ENCODE results near the gene KRT33A. TPM values are rescaled to one million over a fixed set of nuclear protein-coding genes. Genes with fewer than 3 reads are reported as not detected.
"Not testable (repeated sequence)": the region's sequence is repeated elsewhere in the genome, so short reads cannot be mapped to it uniquely, and the experiment has no call there.

The KRT33A gene
- total RNA-seq, 1 donor from 2014 or later: not detected

GRCh38 chr17:41387670-41388069, 37.0 kb upstream of the KRT33A start:
- H3K9me3 Mint-ChIP-seq (ENCODE audit: low read depth): peaks cover 11% of the 10 kb centered on the region
- no peaks in the 10 kb centered on the region for H3K4me1 Mint-ChIP-seq (ENCODE audit: low read depth)
- H3K27me3 Mint-ChIP-seq (ENCODE audit: low read depth): no peaks in the 10 kb centered on the region
- no peak overlapping the region for H3K27ac Mint-ChIP-seq (ENCODE audit: unreplicated experiment)
- TF ChIP-seq CTCF (IDR thresholded peaks at IDR 0.05): no peak
- H3K4me3 Mint-ChIP-seq (ENCODE audit: unreplicated experiment): no peak overlapping the region
- H3K36me3 Mint-ChIP-seq (ENCODE audit: low read depth): peaks cover 2% of the 10 kb centered on the region
- DNase-seq (ENCODE audit: low spot score): no peak

GRCh38 chr17:41386227-41386626, 35.6 kb upstream of the KRT33A start:
- Mint-ChIP-seq H3K27ac (ENCODE audit: unreplicated experiment) (no peak overlapping the region), H3K36me3 (ENCODE audit: low read depth) (peaks cover 2% of the 10 kb centered on the region), H3K4me1 (ENCODE audit: low read depth) (no peaks in the 10 kb centered on the region), H3K9me3 (ENCODE audit: low read depth) (peaks cover 11% of the 10 kb centered on the region), H3K27me3 (ENCODE audit: low read depth) (no peaks in the 10 kb centered on the region), H3K4me3 (ENCODE audit: unreplicated experiment) (no peak overlapping the region)
- DNase-seq (ENCODE audit: low spot score): no peak
- TF ChIP-seq CTCF (IDR thresholded peaks at IDR 0.05): no peak

- DNase-seq (ENCODE audit: low spot score): no peak
- no peaks in the 10 kb centered on the region for H3K27me3 Mint-ChIP-seq (ENCODE audit: low read depth)
- H3K36me3 Mint-ChIP-seq (ENCODE audit: low read depth): peaks cover 2% of the 10 kb centered on the region
- H3K9me3 Mint-ChIP-seq (ENCODE audit: low read depth): peaks cover 11% of the 10 kb centered on the region
- no peak for TF ChIP-seq CTCF (IDR thresholded peaks at IDR 0.05)
- H3K4me3 Mint-ChIP-seq (ENCODE audit: unreplicated experiment): no peak overlapping the region
- peaks cover 5% of the 10 kb centered on the region for H3K4me1 Mint-ChIP-seq (ENCODE audit: low read depth)
- H3K27ac Mint-ChIP-seq (ENCODE audit: unreplicated experiment): no peak overlapping the region
Observed at GRCh38 chr17:41383690-41384089, 33.1 kb upstream of the KRT33A start.

GRCh38 chr17:41382394-41382793, 31.8 kb upstream of the KRT33A start:
- Mint-ChIP-seq H3K9me3 (ENCODE audit: low read depth) (peaks cover 11% of the 10 kb centered on the region), H3K27me3 (ENCODE audit: low read depth) (no peaks in the 10 kb centered on the region), H3K36me3 (ENCODE audit: low read depth) (peaks cover 2% of the 10 kb centered on the region), H3K27ac (ENCODE audit: unreplicated experiment) (no peak overlapping the region), H3K4me1 (ENCODE audit: low read depth) (peaks cover 5% of the 10 kb centered on the region), H3K4me3 (ENCODE audit: unreplicated experiment) (no peak overlapping the region)
- no peak for TF ChIP-seq CTCF (IDR thresholded peaks at IDR 0.05)
- no peak for DNase-seq (ENCODE audit: low spot score)

GRCh38 chr17:41381943-41382342, 31.3 kb upstream of the KRT33A start, which contains the start of gene KRT34:
KRT34 (minus strand) TSS chr17:41382306; CDS start chr17:41382246, 60 bp downstream.
- not testable (repeated sequence) for DNase-seq (ENCODE audit: low spot score); H3K4me3 Mint-ChIP-seq (ENCODE audit: unreplicated experiment); H3K27ac Mint-ChIP-seq (ENCODE audit: unreplicated experiment); H3K27me3 Mint-ChIP-seq (ENCODE audit: low read depth); H3K36me3 Mint-ChIP-seq (ENCODE audit: low read depth); H3K4me1 Mint-ChIP-seq (ENCODE audit: low read depth)
- peaks cover 11% of the 10 kb centered on the region for H3K9me3 Mint-ChIP-seq (ENCODE audit: low read depth)

GRCh38 chr17:41380091-41380490, 29.5 kb upstream of the KRT33A start:
- not testable (repeated sequence) for H3K27ac Mint-ChIP-seq (ENCODE audit: unreplicated experiment); H3K4me1 Mint-ChIP-seq (ENCODE audit: low read depth); H3K4me3 Mint-ChIP-seq (ENCODE audit: unreplicated experiment); H3K27me3 Mint-ChIP-seq (ENCODE audit: low read depth); H3K36me3 Mint-ChIP-seq (ENCODE audit: low read depth); H3K9me3 Mint-ChIP-seq (ENCODE audit: low read depth); DNase-seq (ENCODE audit: low spot score)
